Non-pigmented ciliary epithelial cell (primary cell): ENCODE results near the gene CCL28.
"Not testable (repeated sequence)": the region's sequence is repeated elsewhere in the genome, so short reads cannot be mapped to it uniquely, and the experiment has no call there.

Experiments
- DNase-seq: peaks from one replicate; pipeline ENCODE4 v3.0.0-alpha.2; 2010; ENCODE audit warnings: low read depth

The CCL28 gene

DNA sequence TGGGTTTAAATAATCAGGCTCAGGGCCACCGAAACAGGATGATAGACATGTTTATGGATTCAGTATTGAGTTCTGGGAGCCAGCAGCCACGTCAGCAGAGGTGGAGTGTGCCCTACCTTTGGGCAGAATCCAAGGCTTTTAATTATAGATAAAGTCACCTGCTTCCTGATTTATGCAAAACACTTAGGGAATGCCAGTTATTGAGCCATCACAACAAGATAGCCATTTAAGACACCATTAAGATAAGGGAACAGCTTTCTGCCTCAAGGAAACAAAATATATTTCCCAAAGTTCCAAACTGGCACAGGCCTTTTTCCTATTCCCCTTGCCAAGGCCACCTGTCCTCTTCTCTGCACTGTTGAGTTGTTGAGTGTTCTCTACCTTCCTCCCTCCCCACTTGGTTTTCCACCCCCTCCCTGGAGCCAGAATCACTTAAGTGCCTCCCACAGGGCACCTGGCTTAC, 2.4 kb downstream of the CCL28 start:
- DNase-seq = no peak

DNA sequence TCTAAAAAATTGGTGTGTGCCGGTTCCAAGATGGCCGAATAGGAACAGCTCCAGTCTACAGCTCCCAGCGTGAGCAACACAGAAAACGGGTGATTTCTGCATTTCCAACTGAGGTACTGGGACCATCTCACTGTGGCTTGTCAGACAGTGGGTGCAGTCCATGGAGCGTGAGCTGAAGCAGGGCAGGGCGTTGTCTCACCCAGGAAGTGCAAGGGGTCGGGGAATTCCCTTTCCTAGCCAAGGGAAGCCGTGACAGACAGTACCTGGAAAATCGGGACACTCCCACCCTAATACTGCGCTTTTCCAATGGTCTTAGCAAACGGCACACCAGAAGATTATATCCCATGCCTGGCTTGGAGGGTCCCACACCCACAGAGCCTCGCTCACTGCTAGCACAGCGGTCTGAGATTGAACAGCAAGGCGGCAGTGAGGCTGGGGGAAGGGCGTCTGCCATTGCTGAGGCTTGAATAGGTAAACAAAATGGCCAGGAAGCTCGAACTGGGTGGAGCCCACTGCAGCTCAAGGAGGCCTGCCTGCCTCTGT, 9.6 kb downstream of the CCL28 start:
- DNase-seq = not testable (repeated sequence)

- no peak for DNase-seq
Measured at GRCh38 chr5:43401827-43402226, 10.4 kb downstream of the CCL28 start.

- no peak for DNase-seq
Measured at GRCh38 chr5:43400082-43400481, 12.1 kb downstream of the CCL28 start.

DNA sequence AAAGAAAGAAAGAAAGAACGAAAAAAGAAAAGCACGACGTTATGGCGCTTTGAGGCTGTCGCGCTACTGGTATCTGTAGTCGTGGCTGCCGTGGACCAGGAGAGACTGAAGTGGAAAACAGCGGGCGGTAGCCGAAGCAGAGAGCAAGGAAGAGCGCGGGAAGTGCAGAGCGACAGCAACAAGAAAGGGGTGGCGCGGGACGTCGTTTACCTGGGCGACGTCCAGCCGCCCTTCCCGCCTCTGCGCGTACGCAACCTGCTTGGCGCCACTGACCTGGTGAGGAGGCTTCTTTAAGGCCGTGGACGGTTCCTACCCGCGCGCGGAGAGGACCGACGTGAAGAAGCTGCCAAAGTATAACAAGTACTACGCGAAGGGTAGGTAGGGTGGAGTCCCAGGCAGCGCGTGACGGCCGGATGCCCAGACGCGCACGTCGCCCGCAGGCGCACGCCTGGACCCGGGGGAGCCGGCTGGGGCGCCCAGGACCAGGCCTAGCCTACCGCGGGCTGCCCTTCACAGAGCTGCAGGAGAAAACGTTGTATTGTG, 15.4 kb downstream of the CCL28 start:
- DNase-seq = no peak

DNA sequence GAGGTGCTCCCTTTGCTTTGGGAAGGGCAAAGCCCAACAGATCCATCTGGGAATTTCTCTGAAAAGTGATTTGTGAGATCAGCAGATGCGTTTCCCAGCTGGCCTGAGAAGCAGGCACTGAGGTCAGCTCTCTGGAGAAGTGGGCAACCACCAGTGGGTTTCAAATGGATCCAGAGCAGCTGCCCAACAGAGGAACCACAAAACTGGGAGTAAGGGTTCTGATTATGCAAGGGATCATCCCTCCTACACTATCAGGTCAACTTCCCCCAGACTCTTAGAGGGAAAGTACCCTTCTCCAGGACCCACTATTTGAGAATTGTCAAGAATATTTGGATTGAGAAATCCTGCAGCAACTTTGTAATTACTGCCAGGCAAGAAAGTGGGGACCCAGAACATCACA, 21.7 kb downstream of the CCL28 start:
- DNase-seq = no peak

DNA sequence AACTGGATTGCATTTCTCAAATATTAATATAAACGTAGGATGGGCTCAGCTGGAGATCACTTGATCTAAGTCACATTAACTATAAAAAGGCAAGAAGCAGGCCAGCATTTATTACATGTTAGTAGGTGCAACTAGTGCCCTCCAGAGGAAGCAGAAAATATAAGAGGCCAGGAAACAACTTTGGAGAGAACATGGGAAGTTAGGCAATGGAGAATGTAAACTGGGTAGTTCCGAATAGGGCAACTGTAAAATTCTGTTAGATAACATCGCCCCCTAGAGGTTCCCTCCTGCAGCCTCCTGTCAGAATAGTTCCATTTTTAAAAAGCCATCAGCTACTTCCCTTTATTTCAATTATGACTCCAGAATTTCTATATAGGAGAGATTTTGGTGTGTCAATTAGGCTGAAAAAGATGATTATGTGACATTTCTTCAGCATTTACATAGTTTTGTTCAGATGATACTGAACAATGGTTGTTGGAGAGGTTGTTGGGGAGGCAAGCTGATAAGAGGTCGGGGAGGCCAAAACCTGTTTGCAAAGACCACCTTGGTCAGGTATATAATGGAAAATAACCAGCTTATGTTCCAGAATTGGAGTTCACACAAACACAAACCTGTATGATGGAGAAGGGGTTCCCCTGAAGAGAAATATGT, 22.4 kb downstream of the CCL28 start:
- DNase-seq = peak; percentile 82

GRCh38 chr5:43386960-43387362, 25.2 kb downstream of the CCL28 start:
- no peak for DNase-seq

- DNase-seq = no peak
Measured at GRCh38 chr5:43376496-43377140, 35.6 kb downstream of the CCL28 start.

- DNase-seq = no peak
Measured at GRCh38 chr5:43371821-43372220, 40.4 kb downstream of the CCL28 start.

GRCh38 chr5:43370352-43370751, 41.8 kb downstream of the CCL28 start:
- no peak for DNase-seq

- no peak for DNase-seq
Measured at GRCh38 chr5:43369651-43370050, 42.5 kb downstream of the CCL28 start.

- no peak for DNase-seq
Measured at GRCh38 chr5:43367909-43368669, 44.1 kb downstream of the CCL28 start.

GRCh38 chr5:43367453-43367852, 44.7 kb downstream of the CCL28 start:
- no peak for DNase-seq

- not testable (repeated sequence) for DNase-seq
Measured at GRCh38 chr5:43366680-43367246, 45.4 kb downstream of the CCL28 start.

- DNase-seq = not testable (repeated sequence)
Measured at GRCh38 chr5:43365155-43365554, 47.0 kb downstream of the CCL28 start.

DNA sequence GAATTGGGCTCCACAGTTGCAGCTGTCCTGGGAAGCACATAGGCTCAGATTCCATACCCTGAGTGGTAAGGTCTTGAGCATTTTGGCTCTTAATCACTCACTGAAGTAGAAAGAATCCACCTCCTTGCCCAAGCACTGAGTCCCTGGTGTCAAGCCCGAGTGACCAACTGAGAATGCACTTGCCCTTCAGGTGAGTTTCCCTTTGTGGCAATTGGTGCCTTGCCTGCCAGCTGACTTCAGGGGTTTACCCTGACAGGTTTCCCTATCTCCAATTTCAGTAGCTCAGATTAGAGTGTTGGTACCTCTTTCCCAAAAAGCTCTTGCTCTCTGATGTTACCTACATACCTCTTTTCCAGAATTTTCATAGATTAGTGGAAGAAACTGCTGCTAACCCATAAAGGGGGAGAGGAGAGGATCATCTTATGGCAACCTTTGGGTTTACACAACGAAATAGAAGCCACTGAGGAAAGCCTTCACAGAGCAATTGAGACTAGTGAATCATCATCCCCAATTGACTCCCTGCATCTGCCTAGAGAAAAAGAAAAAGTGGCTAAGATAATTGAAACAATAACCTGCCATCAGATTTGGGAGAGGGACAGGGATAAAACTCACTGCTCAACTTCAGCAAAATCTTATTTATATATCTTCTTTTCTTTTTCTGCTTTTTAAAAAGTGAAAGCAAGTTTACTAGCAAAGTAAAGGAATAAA, 48.6 kb downstream of the CCL28 start:
- DNase-seq = no peak

GRCh38 chr5:43362725-43363435, 49.3 kb downstream of the CCL28 start:
- DNase-seq = no peak

DNA sequence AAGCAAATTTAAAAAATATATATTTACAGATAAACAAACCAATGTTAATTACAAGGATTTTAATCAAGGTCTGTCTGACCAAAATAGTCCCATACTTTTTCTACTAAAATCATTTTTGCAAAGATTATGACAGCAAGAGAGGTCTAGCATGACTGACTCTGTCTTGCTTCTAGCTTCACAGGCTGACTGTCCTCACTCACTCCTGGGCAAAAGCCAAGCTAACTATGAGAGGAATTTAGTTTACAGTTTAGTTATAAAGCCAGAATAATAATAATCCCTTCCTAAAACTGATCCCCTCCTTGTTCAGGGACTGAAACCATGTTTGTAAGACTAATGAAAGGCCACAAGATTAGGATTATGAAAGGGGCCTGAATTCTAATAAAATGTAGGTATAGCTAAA, 53.5 kb downstream of the CCL28 start:
- no peak for DNase-seq

DNA sequence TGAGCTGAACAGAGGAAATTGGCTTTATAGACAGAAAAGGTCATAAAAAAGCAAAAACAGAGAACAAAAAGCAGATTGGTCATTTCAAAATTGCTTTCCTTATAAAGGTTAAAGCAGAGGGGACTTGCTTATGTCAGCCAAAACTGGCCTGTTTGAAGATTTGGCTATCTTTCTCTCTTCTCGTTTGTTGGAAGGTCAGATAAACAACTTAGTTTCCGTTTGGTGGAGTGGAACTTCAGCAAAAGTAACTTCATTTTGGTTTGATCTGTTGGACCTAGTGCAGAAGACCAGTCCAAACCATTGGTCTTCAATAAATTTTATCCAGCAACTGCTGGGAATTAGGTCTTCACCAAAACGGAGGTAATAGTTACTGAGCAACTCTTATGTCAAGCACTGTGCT, 53.9 kb downstream of the CCL28 start:
- no peak for DNase-seq

- no peak for DNase-seq
Measured at GRCh38 chr5:43357878-43358281, 54.3 kb downstream of the CCL28 start.
